GM18870 (cell line): Measurements from ENCODE around the gene CHST8.

Experiments
- ATAC-seq: cut with Tn5 transposase; IDR thresholded peaks from one replicate; pipeline ENCODE4 v1.9.1; 2021; ENCODE audit warnings: moderate library complexity; ENCODE audit not compliant: unreplicated experiment

CHST8 gene

DNA sequence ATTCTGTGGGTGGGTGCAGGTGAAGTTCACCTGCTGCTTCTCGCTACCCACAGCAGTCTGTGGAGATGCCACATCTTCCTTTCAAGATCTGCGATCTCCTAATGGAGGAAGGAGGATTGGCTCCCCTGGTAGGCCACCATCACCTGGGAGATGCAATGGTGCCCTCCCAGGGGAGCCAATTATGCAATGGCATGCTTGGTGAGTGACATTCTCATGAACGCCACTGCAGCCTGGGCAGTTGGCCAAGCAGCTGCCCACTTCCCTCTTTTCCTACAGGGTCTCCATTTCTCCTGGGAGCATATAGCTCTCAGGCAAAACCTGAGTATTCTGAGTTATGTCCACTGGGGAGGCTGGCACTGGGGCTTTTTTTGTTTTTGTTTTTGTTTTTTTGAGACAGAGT, 91.4 kb downstream of the CHST8 start:
- no peak for ATAC-seq

DNA sequence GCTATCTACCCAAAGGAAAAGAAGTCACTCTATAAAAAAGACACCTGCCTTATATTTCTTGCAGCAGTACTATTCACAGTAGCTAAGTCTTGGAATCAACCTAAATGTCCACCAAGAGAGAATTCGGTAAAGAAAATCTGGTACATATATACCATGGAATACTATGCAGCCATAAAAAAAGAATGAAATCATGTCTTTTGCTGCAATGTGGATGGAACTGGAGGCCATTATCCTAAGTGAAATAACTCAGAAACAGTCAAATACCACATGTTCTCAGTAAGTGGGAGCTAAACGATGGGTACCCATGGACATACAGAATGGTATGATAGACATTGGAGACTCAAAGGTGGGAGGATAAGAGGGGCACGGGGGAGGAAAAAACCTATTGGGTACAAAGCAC, 92.4 kb downstream of the CHST8 start:
- no peak for ATAC-seq

DNA sequence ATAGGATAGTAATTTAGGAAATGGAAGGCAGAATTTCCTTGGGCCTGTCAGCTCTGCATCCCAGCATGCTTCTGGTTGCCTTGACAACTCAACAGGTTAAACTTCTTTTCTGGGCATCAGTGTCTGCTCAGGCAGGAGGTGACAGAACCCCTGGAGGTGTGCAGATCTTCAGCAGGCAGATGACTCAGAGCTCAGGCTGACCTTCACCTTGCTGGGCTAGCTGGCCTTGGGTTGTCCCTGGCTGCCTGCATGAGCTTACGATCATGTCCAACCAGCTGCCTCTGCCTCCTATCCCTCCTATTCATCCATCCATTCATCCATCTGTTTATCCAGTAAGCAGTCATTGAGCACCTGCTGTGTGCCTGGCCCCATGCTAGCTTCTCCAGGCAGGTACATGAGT, 93.7 kb downstream of the CHST8 start:
- ATAC-seq = no peak

DNA sequence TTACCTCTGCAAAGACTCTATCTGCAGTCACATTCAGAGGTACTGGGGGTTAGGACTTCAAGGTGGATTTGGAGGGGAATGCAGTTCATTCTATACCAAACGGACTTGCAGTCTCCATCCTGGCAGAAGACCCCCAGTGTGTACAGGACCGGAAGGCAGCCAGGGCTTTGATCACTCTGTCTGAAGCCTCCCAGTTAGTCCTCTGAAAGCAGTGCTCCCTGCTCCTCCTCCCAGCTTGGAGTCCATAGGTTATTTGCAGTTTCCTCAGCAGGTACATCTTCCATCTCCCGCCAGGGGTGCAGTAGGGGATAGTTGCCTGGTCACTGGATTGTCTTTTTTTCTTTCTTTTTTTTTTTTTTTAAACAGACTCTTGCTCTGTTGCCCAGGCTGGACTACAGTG, 96.1 kb downstream of the CHST8 start:
- no peak for ATAC-seq

DNA sequence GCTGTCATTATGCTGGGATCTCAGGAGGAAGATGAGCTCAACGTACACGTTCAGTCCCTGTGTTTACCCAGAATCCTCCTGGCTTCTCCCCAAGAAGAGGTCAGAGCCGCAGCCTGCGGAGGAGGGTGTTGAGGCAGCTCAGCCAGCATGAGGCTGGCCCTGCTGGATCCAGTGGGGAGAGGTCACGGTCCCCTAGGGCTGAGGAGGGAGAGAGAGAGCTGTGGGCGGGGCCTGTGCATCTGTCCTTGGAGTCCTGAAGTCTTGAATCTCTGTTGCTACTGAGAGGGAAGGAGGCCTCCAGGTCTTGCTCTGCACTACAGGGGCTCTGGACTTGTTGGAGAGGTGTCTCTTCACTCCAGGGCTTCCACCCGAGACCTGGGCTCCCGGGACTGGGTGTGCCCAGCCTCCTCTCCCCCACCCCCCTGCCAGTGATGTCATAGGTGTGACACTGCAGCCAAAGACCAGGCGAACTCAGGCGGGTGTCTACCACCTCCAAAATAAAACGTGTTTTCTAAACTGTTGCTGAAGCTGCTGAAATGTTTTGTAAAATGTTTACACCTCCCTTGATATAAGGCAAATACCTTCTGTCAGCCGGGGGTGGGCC, 97.0 kb downstream of the CHST8 start:
- no peak for ATAC-seq

DNA sequence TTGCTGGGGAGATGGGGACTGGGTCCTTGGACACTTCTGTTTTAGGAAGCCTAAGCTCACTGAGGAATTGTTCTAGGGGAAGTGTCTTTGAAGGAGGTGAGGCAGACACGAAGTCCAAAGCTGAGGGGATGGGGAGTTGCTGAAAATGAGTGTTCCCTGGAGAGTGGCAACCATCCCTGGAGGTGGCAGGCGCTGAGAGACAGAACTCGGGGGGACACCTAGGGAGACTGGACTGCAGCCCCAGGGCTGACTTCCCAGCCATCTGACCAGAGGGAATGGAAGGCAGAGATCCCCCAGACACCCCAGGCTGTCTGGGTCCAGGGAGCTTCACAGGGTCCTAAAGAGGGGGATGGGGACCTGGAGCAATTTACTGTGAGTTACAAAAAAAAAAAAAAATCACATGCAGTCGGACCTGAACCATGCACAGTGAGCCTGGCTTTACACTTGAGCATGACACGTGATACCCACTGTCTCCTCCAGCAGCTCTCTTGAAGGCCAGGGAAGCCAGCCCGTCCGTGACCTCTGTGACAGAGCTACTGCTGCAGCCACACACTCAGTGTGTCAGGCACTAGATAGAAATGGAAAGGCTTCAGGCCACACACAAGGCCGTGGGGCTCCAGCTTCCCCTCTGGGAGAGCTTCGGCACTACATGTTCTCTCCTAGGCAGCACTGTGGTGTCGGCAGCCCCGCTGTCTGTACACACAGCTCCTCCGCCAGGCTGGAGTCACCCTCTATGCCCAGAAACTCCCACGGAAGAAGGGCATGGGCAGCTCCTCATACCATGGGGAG, 97.8 kb downstream of the CHST8 start:
- no peak for ATAC-seq

DNA sequence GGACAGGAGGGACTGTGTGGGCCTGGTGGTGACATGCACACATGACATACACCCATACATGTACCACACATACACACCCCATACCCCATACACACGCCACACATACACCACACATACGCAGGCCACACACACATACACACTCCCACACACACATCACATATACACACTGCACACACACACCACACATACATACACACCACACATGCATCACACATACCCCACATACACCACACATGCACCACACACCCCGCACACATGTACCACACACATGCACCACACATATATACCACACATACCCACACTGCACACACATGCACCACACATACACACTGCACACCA, 98.4 kb downstream of the CHST8 start:
- ATAC-seq = no peak

DNA sequence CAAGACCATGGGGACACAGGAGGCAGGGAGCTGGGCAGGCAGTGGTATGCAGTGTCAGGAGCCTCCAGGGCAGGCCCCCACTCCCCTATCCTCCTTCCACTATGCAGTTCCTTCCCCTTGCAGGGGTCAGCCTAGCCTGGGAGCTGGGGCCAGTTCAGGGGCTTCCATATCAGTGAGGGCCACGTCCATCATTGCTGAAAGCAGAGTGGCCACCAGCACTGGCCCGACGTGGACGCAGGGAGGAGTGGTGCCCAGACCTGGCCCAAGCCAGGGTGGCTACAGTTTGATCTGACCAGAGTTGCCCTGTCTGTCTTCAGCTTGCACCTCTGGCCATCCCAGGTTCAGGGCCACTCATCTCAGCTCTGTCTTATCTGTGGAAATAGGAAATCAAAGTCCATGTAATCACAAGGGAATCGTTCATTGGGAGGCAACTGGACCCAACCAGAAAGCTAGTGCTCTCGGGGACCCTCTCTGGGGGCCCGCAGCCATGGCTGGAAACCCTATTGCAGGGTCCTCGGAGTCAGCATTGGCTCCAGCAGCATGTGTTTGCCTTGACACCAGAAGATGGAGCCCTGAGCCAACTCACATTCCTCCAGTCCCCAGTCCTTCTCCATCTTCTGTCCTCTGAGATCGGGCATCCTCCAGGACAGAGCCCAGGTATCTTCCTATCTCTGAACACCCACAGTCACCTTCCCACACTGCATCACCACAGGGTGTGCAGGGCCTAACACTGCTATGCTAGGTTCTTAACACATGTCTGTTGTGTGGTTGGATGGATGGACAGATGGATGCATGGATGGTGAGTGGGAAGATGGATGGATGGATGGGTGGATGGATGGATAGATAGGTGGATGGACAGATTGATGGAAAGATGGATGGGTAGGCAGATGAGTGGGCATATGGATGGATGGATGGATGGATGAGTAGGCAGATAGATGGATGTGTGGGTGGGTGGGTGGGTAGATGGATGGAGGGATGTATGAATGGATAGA, 99.2 kb downstream of the CHST8 start:
- no peak for ATAC-seq

DNA sequence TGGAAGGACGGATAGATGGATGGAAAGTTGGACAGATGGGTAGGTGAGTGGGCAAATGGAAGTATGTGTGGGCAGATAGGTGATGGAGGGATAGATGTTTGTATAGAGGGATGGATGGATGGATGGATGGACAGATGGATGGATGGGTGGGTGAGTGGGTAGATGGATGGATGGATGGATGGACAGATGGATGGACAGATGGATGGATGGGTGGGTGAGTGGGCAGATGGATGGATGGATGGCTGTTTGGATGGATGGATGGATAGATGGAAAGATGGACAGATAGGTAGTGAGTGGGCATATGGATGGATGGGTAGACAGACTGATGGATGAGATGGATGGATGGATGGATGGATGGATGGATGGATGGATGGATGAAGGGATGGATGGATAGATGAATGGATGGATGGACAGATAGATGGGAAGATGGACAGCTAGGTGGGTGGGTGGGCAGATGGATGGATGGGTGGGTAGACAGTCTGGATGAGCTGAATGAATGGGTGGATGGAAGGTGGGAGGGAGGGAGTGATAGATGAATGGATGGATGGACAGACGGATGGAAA, 100.1 kb downstream of the CHST8 start:
- ATAC-seq = no peak

DNA sequence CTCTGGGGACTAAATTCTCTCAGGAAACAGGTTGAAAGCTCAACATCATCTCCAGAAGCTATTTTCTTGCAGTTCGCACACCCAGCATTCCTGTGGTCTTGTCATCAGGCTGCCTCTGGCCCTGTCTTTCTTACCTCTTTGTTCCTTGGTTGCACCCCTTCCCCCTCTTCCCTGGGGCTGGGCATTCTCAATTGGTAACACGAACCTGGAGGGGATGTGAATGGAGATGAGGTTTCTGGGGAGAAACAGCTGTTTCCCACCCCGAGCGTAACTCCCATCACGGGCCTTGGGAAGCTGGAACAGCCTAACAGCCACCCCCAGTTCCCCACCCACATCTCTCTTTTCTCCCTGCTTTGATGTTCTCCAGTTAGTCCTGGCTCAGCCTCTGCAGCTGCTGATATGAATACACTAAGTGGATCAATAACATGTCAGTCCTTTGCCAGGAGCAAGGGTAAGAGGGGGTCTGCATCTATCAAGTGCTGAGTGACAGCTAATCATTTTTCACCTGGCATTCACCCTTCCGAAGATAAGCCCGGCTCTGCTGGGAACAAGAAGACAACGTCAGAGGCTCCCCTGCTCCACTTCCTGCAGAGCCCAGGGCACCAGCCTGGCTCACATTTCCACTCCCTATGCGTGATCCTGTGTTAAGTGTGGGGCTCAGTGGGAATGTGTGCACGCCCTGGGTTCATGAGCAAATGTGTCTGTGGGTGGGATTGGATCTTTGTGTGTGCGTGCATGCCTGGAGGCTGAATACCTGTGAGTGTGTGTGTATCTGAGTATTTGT, 100.9 kb downstream of the CHST8 start:
- no peak for ATAC-seq

DNA sequence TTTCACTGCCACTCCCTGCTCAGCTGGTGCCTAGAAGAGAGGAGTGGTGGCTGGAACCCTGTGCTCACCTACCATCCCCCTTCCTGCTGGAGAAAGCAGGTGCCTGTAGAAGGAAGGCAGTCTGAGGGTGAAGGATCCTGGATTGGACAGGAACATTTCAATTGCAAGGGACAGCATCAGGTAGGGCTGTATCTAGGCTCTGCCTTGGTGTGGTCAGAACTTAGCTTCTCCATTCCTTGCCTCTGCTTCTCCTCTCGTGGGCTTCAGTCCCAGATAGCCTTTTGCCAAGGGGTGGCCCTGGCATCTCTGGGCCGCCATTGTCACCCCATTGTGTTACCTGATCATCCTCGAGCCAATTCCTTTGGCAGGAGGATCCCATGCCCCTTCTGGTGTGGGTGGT, 101.8 kb downstream of the CHST8 start:
- no peak for ATAC-seq

DNA sequence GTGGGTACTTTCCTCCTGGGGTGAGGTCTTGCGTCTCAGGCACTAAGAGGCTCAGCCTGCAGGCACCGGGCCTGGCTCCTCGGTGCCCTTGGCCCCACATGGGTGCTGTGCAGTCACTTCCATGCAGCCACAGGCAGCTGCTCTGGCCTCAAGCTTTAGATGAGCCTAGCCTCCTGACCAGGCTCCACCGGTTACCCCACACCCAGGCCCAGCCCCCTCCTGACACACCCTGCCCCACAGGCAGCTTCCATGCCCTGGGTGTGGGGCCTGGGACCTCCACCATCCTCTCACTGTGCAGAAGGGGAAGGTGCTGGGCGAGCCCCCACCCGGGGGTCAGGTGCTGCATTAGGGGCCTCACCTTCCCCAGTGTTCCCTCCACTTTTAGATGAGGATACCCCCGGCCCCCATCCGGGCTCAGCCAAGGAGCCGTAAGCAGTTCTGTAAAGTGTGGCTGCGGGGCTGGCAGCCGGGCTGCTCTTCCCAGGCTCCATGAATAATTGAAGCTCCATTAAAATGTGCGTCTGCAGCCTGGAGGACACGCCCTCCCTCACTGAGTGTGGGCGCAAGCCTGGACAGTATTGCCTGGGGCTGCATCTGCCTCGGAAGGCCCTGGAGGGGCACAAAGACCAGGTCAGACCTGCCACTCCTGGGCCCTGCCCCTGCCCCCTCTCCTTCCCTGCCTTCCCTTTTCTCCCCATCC, 102.4 kb downstream of the CHST8 start:
- no peak for ATAC-seq

DNA sequence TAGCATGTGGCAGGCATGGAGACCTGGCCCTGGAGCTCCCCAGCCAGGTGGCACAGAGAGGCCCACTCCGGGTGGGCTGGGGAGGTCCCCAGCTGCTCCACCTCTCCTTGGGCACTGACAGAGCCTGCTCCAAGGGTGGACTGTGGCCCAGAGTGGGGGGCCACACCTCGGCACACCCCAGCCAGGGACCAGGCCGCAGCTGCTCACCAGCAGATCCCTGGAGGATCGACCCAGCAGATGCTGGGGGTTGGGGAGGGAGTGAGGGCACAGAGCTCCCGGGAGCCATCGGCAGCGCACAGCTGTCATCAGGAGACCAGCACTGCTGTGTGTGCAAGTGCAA, 102.9 kb downstream of the CHST8 start:
- no peak for ATAC-seq

DNA sequence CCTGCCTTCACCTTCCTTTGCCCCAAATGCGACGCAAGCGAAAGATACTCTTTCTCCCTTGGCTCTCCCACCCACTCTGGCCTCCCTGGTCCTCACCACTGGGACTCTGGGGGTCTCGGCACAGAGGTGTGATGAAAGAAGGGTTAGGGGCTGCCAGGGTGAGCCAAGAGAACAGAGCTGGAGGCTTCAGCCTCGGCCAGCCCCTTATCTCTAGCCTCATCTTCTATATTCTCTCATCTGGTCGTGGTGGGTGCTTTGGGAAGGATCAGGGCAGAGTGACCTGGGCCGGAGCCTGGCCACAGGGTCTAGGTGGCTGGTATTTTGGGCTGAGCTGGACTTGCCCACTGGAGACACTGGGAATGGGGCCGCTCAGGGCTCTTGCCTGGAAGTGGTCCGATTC, 103.8 kb downstream of the CHST8 start:
- ATAC-seq = no peak

DNA sequence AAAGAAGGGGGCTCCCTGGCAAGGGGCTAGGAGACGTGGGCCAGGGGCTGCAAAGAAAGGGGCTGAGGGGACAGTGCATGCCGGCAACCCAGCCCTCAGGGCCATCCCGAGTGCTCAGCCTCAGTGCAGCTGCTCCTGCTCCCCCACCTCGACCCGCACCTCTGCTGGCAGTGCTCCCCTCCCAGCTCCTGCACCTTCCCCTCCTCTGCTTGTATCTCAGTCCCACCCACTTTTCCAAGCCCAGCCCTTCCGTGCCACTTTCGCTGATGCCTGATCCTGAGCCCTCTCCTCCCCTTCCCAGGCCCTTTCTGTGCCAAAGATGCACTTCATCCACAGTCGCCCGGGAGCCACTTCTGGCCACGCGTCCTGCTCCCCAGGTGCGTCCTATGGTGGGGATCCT, 105.0 kb downstream of the CHST8 start:
- no peak for ATAC-seq

DNA sequence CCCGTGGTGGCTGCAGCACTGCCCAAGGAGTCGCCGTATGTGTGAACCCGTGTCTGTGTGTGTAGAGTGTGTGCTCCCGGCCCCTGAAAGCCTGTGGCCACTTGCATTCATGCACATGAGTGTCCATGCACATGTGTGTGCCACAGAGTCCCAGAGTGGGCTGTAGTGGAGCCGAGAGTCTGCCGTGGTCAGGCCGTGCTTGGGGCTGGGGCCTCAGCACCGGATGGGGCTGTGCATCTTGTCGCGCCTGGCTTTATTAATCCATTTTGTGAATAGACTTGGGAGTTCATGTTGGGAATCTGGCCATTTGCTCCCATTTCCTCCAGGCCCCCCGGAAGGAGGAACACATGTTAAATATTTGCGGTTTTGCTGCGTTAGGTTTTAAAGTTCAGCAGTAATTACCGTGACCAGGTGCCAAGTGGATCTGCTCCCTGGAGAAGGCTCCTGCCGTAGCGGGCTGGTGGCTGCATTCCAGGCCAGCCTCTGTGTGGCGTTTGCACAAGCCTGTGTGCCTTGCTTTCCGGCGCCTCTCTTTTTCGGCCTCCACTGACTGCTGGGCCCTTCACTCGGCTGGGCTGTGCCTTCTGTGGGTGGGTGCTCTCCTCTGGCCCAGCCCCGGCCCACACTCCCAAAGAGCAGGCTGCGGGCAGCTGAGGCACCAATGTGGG, 105.7 kb downstream of the CHST8 start:
- ATAC-seq = no peak

DNA sequence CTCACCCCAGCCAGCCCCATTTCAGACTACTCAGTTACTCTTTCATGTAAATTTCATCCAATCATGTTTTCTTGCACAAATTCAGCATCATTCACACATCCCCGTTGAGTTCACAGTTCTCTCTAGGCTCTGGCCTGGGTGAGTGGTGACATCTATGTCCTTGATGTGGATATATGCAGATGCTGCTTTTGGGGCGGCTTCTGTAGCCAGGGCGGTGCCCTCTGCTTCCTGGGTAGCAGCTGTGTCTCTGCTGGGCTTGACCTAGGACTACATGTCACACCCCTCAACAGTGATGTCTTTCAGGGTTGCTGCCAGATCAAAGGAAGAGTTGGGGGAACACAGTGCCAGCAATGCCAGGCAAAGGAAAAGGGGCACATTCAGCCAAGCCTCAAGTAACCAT, 106.4 kb downstream of the CHST8 start:
- ATAC-seq = no peak

DNA sequence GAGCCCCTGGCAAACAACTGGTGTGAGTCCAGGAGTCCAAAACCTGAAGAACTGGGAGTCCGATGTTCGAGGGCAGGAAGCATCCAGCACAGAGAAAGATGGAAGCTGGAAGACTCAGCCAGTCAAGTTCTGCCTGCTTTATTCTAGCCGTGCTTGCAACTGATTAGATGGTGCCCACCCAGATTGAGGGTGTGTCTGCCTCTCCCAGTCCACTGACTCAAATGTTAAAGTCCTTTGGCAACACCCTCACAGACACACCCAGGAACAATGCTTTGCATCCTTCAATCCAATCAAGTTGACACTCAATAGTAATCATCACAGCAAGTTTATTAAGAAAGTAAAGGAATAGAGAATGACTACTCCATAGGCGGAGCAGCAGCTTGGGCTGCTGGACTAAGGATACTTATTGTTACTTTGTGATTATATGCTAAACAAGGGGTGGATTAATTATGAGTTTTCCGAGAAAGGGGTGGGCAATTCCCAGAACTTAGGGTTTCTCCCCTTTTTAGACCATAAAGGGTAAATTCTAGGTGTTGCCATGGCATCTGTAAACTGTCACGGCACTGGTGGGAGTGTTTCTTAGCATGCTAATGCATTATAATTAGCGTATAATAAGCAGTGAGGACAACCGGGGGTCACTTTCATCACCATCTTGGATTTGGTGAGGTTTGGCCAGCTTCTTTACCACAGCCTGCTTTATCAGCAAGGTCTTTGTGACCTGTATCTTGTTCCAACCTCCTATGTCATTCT, 109.3 kb downstream of the CHST8 start:
- ATAC-seq = no peak

DNA sequence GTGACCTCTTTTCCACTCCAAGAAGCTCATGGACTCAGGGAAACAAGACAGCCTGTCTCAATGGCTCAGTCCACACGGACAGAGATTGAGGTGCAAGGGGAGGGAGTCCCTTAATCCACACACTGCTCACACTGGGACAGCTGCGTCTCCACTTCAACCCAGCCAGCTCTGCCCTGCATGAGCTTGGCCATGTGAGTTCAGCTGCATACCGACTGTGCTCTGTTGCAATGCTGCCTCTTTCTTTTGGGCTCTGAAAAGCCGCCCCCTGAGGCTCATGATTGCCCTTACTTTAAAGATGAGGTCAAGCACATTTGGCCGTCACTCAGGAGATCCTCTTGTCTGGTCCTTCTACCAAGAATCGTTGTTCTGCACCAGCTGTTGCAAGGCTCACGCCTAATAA, 110.1 kb downstream of the CHST8 start:
- ATAC-seq = no peak
